ENCODE results near the gene ASIC2.

Gene ASIC2

DNA sequence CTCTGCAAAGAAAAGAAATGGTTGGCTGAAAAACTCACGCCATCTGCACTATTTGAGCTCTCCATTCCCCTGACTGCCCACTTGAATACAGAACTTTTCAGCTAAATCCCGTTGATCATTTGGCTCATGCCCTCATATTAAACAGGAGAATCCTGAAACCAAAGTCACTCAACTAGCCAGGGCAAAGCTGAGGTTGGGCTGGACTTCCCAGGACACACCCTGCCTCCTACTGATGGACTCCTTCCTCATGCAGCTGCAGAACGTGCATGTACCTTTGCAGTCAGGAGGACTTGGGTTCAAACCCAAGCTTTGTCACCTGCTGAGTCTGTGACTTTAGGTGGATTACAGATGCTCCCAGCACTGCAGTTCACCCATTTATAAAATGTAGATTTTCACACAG, 7.7 kb downstream of the ASIC2 start:
- ChIA-PET POLR2A (no interaction called here), CTCF (no interaction called here)
- TF ChIP-seq CTCF (IDR thresholded peaks at IDR 0.05; ENCODE audit: insufficient read depth, low read length, missing control alignments), result no peak

DNA sequence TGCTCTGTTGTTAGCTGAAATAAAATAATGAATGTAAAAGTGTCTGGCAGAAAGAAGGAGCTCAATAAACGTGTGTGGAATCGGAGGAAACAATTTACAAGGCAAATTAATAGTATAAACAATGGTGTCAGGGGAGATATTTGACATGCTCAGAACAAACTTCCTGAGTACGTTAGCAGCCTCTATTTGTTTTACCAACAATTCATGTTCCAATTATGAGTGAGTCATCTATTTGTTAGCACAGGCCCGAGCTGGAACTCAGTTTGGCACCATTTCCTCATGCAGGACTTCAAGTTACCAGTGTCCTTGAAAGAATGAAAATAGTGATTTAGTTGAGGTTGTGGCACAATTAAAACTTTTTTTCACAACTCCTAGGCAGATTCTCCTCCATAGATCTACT, 9.1 kb downstream of the ASIC2 start:
- DNase-seq (ENCODE audit: low read depth, low spot score), result peak; percentile 57
- no peak overlapping the region for H3K4me3 ChIP-seq (ENCODE audit: low read depth, low read length)
- TF ChIP-seq CTCF (IDR thresholded peaks at IDR 0.05; ENCODE audit: insufficient read depth, low read length, missing control alignments), result no peak
- ChIA-PET CTCF (no interaction called here), POLR2A (no interaction called here)

More for the DNA sequence above, 7.7 kb downstream of the ASIC2 start:
- DNase-seq (ENCODE audit: low read depth, low spot score), result no peak
- H3K4me3 ChIP-seq (ENCODE audit: low read depth, low read length), result no peak overlapping the region

GRCh38 chr17:33280162-33280943, 12.7 kb downstream of the ASIC2 start:
- no peak for DNase-seq (ENCODE audit: low read depth, low spot score)
- no peak overlapping the region for H3K4me3 ChIP-seq (ENCODE audit: low read depth, low read length)
- POLR2A ChIA-PET, result no interaction called here
- no peak for TF ChIP-seq CTCF (IDR thresholded peaks at IDR 0.05; ENCODE audit: insufficient read depth, low read length, missing control alignments)
- CTCF ChIA-PET, result no interaction called here

DNA sequence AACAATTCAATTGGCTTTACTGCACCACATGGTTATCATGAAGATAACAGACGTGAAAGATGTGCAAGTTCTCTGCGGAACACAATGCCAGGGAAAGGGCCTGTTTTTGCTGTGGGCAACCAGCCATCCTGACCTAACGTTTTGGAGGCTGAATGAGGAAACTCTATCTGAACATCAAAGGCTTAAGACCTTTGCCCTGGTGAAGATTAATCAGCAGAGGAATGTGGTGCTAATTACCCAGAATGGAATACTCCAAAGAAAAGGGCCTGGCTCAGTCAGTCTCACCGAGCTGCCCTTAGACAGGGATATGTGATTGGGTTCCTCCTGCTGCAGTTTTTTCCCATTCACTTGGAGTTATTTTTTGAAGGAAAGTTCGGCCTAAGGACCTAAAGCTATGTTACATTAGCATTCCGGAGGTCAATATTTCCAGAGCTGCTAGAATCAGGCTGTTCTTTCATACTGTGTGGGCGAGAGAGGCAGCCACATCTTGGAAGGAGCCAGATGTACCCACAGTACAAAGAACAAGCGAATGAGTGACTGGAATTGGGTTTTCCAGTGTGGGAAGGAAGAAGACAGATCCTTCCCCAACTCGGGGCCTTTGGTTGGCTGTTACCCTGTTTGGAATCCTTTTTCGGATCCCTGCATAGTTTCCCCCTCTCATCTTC, 15.5 kb downstream of the ASIC2 start:
- no peak for DNase-seq (ENCODE audit: low read depth, low spot score)
- H3K4me3 ChIP-seq (ENCODE audit: low read depth, low read length), result no peak overlapping the region
- CTCF ChIA-PET, result no interaction called here
- POLR2A ChIA-PET, result no interaction called here
- no peak for TF ChIP-seq CTCF (IDR thresholded peaks at IDR 0.05; ENCODE audit: insufficient read depth, low read length, missing control alignments)

DNA sequence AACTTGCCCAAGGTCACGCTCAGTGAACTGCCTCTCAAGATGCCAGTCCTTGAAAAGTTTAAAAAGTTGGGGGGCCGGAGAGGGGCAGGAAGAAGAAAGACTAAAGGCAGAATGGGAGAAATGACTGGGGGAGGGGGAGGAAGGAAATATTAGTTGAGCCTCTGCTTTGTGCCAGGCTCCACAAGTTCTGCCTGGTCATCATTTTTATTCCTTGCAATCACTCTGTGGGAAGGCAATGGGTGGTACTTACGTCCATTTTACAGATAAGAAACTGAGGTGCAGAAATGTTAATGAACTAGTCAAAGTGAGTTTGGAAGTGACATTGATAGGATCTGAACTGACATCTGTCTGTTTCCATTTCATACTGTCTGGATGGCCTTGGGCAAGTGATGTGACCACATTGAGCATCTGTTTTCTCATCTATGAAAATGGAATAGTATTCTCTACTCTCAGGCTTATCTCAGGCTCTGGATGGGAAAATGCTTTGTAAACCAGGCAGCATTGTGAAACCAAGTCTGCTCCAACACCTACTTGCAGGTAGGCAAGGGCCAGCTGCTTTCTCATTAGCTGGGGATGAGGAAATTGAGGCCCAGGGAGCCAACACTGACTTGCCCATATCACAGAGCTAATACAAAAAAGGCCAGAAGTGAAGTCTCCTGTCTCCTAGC, 19.2 kb downstream of the ASIC2 start:
- ChIA-PET POLR2A (no interaction called here), CTCF (no interaction called here)
- no peak for TF ChIP-seq CTCF (IDR thresholded peaks at IDR 0.05; ENCODE audit: insufficient read depth, low read length, missing control alignments)
- DNase-seq (ENCODE audit: low read depth, low spot score), result no peak
- H3K4me3 ChIP-seq (ENCODE audit: low read depth, low read length), result no peak overlapping the region

GRCh38 chr17:33273271-33273670, 19.8 kb downstream of the ASIC2 start:
- no peak overlapping the region for H3K4me3 ChIP-seq (ENCODE audit: low read depth, low read length)
- ChIA-PET POLR2A (no interaction called here), CTCF (no interaction called here)
- no peak for DNase-seq (ENCODE audit: low read depth, low spot score)
- no peak for TF ChIP-seq CTCF (IDR thresholded peaks at IDR 0.05; ENCODE audit: insufficient read depth, low read length, missing control alignments)
